WTC11 (cell line): Measurements from ENCODE around the gene RBM43.
"Not testable (repeated sequence)": the region's sequence is repeated elsewhere in the genome, so short reads cannot be mapped to it uniquely, and the experiment has no call there.

ENCODE experiments used
- HMGA2 ChIP-seq: fragments of 250-450 bp; sonication (Bioruptor Pico); IDR thresholded peaks from 2 replicates; pipeline ENCODE4 v1.4.0; 2021; ENCODE audit warnings: mild to moderate bottlenecking, moderate library complexity
- USF2 ChIP-seq: sonication (generic); formaldehyde crosslinking; IDR thresholded peaks from 2 replicates; pipeline ENCODE4 v1.8.1; 2023; ENCODE audit warnings: mild to moderate bottlenecking, missing genetic modification reagents, moderate library complexity
- TF ChIP-seq, protein P1 (sequence below): sonication (generic); formaldehyde crosslinking; conservative IDR thresholded peaks from 2 replicates; pipeline ENCODE4 v1.8.1; 2022; ENCODE audit warnings: mild to moderate bottlenecking, missing genetic modification reagents

DNA sequence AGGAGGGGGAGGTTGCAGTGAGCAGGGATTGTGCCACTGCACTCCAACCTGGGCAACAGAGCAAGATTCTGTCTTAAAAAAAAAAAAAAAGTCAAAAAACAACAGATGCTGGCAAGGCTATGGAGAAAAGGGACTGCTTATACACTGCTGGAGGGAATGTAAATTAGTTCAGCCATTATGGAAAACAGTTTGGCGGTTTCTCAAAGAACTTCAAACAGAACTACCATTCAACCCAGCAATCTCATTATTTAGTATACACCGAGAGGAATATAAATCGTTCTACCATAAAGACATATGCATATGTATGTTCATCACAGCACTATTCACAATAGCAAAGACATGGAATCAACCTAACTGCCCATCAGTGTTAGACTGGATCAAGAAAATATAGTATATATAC is 27.9 kb downstream of the RBM43 start:
- not testable (repeated sequence) for TF ChIP-seq USF2, HMGA2 (CRISPR knock-in tag)
- TF ChIP-seq, protein P1, sequence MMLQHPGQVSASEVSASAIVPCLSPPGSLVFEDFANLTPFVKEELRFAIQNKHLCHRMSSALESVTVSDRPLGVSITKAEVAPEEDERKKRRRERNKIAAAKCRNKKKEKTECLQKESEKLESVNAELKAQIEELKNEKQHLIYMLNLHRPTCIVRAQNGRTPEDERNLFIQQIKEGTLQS (CRISPR knock-in tag) = not testable (repeated sequence)
